ENCODE data around the gene WNT5A.

- no peak for TF ChIP-seq CTCF (IDR thresholded peaks at IDR 0.05)
- no peak for TF ChIP-seq EZH2 (IDR thresholded peaks at IDR 0.05)
- no peak for TF ChIP-seq EZH2phosphoT487 (IDR thresholded peaks at IDR 0.05)
Measured at GRCh38 chr3:55508335-55508734, 21.2 kb upstream of the WNT5A start.

Data from neural progenitor cell (in vitro differentiated cells).